HG03558 (cell line): ENCODE measurements around the gene P2RX2.

ENCODE experiments used
- ATAC-seq: cut with Tn5 transposase; IDR thresholded peaks from one replicate; pipeline ENCODE4 v1.9.1; 2021; ENCODE audit warnings: moderate number of reproducible peaks; ENCODE audit not compliant: unreplicated experiment; ENCODE audit errors: extremely low read depth

P2RX2 gene

GRCh38 chr12:132633398-132633797 lies 14.8 kb downstream of the P2RX2 start:
- ATAC-seq, result no peak

GRCh38 chr12:132633901-132634300 lies 15.3 kb downstream of the P2RX2 start:
- no peak for ATAC-seq

- no peak for ATAC-seq
Measured at GRCh38 chr12:132634411-132634990, 15.9 kb downstream of the P2RX2 start.

- ATAC-seq, result no peak
Measured at GRCh38 chr12:132635076-132635955, 16.7 kb downstream of the P2RX2 start.

GRCh38 chr12:132637811-132638210 lies 19.2 kb downstream of the P2RX2 start:
- ATAC-seq, result no peak

GRCh38 chr12:132638541-132639408 lies 20.2 kb downstream of the P2RX2 start:
- no peak for ATAC-seq

GRCh38 chr12:132639956-132640520 lies 21.5 kb downstream of the P2RX2 start:
- ATAC-seq, result no peak

- ATAC-seq, result no peak
Measured at GRCh38 chr12:132640936-132641335, 22.4 kb downstream of the P2RX2 start.

- ATAC-seq, result no peak
Measured at GRCh38 chr12:132641811-132642650, 23.5 kb downstream of the P2RX2 start.

- ATAC-seq, result no peak
Measured at GRCh38 chr12:132642846-132643835, 24.6 kb downstream of the P2RX2 start.

GRCh38 chr12:132646850-132647249 lies 28.3 kb downstream of the P2RX2 start:
- no peak for ATAC-seq

GRCh38 chr12:132647858-132648257 lies 29.3 kb downstream of the P2RX2 start:
- ATAC-seq, result no peak

GRCh38 chr12:132648616-132649225 lies 30.1 kb downstream of the P2RX2 start:
- ATAC-seq, result no peak

GRCh38 chr12:132649226-132649945 lies 30.8 kb downstream of the P2RX2 start:
- ATAC-seq, result no peak

- ATAC-seq, result no peak
Measured at GRCh38 chr12:132651444-132652100, 33.0 kb downstream of the P2RX2 start.

- ATAC-seq, result no peak
Measured at GRCh38 chr12:132653567-132654290, 35.2 kb downstream of the P2RX2 start.
